HG03135 (cell line): ENCODE data around the gene SCFD2.
"Not testable (repeated sequence)": the region's sequence is repeated elsewhere in the genome, so short reads cannot be mapped to it uniquely, and the experiment has no call there.

ENCODE experiments used
- ATAC-seq: cut with Tn5 transposase; IDR thresholded peaks from one replicate; pipeline ENCODE4 v1.9.1; 2021; ENCODE audit warnings: mild to moderate bottlenecking, moderate library complexity; ENCODE audit not compliant: unreplicated experiment

SCFD2 gene

DNA sequence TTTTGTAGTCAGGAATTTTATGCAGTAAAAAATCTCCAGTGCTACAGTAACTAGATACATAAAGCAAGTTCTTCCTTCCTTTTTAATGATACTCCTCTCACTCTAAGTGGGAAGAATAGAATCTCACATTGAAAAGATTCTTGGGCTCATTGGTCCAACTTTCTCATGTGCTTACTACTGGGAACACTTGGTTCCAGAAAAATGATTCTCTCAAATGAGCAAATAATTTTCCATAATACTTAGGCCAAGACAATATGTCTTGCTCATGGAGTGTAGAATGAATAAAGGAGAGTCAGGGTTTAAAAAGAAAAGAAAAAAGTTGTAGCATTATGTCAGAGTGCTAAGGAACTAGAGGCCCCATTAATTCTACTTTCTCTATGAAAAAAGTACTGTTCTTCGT lies 306.0 kb downstream of the SCFD2 start:
- no peak for ATAC-seq

DNA sequence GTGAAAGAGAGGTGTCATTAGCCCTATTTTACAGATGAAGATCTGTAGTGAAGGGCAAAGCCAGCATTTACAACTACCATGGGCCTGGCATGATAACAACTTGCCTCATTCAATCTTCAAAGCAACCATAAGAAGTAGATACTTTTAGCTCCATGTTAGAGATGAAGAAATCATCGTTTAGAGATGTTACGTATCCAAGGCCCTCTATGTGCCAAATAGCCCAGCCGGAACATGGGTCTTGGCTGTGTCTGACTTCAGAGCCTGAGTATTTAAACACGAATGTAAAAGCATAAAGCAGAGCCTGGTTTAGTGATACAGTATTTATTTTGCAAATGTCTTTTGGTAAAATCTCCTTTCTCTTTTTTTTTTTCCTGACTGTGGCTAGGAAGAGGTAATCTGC lies 306.6 kb downstream of the SCFD2 start:
- ATAC-seq = no peak

DNA sequence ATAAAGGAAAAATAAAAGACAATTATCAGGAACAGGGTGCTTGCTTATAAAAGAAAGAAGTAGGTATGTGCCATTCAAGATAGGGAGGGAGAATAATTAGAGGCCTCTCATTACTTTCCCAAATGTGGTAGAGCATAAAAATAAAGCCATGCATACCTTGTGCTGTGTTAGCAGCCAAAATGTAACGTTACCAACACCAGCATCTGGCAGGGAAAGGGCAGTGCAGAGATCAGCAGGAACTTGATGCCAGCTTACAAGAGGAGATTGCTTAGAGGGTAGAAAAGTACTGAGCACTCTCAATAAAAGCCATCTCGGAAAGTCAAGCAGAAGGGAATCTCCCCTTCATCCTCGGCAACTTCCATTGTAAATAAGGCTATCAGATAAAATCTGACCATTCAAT lies 308.2 kb downstream of the SCFD2 start:
- no peak for ATAC-seq

DNA sequence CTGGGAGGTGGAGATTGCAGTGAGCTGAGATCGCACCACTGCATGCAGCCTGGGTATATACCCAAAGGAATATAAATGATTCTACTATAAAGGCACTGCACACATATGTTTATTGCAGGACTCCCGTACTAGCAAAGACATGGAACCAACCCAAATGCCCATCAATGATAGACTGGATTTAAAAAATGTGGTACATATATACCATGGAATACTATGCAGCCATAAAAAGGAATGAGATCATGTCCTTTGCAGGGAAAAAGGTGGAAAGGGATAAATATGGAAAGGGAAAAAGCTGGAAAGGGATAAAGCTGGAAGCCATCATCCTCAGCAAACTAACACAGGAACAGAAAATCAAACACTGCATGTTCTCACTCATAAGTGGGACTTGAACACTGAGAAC lies 308.8 kb downstream of the SCFD2 start:
- not testable (repeated sequence) for ATAC-seq

DNA sequence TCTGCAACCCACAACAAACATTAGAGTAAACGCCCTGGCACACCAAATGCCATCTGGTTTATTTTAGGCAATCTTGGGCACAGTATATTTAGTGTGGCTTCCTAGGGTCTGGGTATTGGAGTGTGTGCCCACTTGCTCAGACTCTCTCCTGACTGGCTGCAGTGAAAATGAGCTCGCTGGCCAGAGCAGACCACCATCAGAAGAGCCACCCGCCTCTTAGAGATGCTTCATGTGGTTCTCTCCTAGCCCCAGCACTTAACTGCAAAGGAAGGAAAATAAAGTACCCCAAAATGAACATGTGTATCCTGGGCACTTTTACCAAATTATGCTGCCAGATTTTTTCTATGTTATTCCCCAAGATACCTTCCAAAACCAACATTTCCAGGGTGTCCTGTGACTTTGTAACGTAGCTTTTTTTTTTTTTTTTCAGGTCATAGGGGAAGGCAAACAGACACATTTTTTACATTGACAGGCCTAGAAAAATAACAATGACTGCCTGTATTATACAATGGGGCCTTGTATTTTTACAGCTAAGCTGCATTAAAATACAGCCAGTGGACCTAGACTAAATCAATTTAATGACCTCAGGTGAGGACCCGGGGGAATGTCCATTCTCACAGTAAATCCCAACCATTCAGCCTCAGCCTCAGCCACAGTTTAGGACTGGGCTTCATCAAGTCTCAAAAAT lies 310.0 kb downstream of the SCFD2 start:
- ATAC-seq = no peak

DNA sequence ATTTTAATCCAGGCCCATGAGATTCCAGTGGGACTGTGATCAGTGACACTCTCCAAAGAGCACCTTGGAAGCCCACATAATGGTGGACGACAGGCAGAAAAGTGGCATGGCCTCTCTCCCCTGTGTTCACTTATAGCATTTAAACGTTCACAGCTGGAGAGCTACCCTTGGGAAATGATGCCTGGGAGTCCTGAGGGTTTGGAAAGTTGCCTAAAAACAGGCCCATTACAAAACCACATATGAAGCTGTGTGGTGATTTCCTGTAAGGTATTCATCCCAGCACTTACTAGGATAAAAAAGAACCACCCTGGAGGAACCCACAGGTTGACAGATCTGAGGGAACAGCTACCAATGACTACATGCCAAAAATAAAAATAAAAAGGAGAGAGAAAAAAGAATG lies 310.6 kb downstream of the SCFD2 start:
- ATAC-seq = no peak

DNA sequence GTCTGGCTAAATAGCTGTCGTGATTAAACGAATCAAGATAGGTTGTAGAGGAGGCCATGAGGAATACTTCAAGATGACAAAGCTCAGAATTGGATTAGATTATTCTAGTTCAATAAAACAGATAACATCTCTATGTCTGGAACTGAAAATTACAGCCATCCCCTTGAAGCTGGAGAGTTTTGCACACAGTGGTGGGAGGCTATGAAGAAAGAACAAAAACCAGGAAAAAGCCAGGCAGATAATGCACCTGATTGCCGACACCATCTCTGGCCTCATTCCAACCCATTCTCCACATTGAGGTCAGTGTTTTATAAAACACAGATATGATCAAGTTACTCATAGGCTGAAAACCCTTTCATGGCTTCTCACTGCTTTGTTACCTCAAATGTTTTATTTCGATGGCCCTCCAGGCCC lies 315.5 kb downstream of the SCFD2 start:
- ATAC-seq = no peak

DNA sequence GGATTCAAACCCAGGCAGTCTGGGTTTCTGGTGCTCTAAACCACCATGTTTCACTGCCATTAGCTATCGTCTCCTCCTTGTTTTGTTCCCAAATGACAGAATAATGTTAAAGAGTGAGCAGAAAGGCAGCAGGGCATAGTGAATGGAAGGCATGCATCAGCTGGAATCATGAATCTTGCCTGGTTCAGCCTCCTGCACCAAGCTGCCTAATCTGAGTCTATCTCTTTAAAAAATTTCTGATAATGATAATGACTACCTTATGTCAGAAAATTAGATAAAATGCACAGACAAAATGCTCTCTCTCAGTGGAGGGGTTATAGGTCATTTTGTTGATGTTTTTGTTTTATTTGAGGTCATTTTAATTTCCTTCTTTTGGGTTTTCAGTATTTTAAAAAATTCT lies 316.3 kb downstream of the SCFD2 start:
- no peak for ATAC-seq

DNA sequence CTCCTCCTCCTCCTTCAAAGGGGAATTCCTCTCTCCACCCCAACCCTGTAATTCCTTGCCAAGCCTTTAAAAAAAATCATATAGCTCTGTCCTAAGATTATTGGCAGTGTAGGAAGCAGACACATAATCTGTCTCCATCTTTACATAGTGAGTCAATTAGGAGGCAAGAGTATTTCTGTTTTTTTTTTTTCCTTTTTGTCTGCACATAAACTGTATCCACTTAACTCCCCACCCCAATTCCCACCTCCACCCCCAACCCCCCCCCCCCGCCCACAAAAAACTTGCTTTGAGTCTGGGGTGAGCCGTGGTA lies 321.3 kb downstream of the SCFD2 start:
- ATAC-seq = no peak

DNA sequence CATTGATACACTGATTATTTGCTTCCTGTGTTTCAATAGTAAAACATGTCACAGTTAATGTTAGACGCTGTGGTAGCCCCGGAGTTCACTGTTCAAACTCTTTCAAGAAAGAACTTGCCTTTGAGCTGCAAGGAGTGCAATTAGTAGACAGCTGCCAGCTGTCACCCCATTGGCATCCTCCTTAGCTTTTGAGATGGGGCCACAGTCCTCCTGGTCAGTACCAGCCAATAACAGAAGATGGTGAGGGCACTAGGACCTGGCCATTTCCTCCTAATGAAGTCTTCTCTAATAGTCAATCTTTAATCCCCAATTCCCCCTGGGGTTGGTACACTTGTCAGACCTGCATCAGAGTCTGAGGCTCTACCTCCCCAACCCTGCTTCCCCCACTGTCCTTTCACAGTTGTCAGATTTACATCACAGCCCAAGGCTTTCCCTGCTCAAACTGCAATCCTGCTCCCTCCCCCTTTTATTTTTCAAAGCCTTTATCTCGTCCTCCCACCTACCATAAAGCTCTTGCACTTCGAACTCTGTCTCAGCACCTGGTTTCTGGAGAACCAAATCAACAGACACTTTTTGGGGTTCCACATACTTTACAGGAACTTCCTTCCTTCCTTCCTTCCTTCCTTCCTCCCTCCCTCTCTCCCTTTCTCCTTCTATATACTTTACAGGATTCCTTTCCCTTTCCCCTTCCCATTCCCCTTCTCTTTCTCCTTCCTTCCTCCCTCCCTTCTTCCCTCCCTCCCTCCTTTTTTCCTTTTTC lies 321.8 kb downstream of the SCFD2 start:
- no peak for ATAC-seq

DNA sequence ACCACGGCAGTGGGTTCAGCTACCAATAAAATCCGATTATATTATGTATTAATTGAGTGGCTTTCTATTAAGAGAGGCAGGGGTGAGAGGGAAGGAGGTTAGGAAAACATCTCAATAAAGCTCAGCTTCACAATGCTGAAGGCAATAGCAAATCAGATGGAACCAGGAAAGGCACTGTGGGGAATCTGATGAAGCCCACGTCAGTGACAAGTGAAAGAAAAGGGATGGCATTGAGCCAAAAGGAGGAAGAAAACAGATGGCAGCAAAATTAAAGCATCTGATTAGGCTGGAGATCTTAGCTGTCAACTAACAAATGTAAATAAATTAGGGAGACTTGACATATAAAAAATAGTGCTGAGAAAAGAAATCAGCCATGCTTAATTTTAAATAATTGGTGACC lies 322.8 kb downstream of the SCFD2 start:
- no peak for ATAC-seq

DNA sequence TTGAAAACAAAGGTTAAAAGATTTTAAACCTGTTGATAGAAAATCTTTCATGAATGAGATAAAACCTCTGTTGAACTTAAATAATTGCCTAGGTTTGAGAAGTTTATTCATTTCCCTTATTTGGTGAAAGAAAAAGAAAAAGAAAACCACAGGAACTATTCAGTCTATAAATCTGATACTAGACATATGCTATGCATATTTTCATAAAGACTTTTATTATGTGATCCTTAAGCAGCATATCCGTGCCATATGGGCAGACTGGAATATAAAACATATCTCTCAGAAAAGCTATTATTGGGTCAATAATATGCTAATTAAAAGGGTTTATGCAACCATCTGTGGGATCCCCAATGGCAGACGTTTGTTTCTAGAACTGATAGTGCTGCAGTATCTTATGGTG lies 325.0 kb downstream of the SCFD2 start:
- ATAC-seq = no peak

DNA sequence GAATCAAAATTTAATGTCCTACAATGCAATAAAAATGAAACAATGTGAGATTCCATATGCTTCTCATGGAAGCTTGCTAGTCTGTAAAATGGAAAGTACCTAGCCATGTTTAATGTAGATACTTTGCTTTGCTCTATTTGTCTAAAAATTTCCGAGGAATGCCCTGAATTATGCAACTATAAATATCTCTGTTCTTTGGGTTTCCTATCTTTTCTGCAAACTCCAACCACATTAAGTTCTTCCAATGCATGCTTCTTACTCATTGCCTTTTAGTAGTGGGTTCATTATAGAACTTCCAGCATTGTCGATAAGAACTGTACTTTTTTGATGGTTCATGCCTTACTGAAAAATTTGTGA lies 325.4 kb downstream of the SCFD2 start:
- ATAC-seq = no peak

DNA sequence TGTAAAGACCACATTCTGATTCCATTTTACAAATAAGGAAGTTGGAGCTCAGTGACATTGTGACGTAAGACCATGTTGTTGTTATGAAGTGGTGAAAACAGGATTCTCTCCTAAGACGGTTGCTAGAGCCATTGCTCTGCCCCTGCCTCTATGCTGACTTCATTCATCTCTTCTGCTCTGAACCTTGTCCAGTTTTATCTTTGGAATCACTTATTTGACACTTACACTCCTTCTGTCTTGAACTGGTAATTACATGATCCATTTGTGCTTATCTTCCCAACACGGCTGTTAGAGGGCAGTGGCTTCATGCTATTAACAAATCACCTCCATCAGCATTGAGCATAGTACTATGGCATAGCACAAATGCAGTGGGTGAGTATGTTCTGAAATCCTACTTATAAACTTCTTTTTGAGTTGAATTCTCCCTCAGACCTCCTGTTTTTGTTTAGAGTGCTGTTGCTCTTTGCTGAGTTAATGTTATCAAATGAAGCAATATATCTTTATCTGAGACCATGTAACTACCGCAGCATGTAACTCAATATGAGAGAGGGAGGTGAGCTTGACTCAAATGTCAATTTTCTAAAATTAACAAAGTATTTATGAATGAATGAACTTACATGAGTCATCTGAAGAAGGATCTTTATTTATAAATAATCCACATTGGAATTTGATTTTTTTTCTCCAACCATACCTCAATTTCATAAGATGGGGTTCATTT lies 326.0 kb downstream of the SCFD2 start:
- ATAC-seq = no peak

DNA sequence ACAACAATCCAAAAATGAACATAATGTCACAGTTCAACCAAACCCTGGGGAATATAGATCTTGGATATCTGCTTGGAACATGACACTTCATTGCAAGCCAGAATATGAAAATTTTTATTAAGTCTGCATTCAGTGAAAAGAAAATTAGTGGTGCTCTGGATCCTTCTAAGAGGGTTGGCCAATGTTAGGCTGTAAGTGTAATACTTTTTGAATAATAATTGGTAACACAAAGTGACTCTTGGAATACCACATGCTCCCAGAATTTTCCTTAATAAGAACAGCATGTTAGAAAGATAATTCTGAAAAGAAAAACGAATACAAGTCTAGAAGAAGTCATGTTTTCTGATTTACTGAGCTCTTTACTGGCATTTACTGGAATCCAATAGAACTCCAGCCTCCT lies 328.0 kb downstream of the SCFD2 start:
- ATAC-seq = no peak

DNA sequence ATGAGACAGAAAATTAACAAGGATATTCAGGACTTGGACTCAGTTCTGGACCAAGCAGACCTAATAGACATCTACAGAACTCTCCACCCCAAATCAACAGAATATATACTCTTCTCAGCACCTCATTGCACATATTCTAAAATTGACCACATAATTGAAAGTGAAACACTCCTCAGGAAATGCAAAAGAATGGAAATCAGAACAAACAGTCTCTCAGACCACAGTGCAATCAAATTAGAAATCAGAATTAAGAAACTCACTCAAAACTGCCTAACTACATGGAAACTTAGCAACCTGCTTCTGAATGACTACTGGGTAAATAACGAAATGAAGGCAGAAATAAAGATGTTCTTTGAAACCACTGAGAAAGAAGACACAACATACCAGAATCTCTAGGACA lies 333.0 kb downstream of the SCFD2 start:
- not testable (repeated sequence) for ATAC-seq

DNA sequence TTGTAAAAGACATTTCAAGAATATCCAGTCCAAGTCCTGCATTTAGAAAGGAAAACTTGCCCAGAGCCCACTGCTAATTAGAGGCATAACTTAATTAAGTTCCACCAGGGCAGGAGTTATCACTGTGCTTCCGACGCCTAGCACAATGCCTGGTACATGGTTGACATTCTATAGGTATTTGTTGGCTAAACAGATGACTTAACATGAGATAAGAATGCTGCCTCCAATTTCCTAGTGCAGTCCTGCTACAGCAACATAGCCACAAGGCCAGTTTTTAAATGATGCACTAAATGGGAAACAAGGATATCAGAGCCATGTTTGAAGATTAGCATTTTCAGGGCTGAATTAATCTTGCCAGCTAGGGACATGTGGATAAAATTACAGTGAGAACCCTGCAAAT lies 339.6 kb downstream of the SCFD2 start:
- no peak for ATAC-seq

DNA sequence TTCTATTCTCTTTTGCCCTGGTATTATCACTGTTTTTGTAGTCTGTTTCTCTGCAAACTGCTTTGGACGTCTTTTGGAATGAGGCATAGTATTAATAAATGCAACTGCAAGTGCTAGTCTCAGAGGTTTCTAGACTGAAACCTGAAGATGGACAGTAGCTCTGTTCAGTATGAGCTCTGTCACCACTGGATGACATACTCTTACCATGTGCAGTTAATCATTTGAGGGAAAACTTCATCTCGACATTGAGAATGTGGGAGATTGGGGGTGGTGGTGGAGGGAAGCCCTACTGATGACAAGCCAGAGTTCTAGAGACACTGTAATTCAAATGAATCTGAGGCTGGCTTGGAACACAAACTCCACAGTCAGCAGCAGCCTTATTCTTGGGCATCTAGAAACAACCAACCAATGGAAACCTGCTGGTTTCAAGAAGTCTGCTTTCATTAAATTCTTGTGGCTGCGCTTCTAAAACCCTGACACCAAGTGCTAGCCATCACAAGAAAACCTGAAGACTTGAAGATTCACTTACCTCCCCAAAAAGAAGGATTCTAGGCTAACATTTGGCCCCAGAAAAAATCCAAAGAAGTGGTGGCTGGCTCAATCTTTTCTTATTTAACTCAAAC lies 342.1 kb downstream of the SCFD2 start:
- ATAC-seq = no peak

DNA sequence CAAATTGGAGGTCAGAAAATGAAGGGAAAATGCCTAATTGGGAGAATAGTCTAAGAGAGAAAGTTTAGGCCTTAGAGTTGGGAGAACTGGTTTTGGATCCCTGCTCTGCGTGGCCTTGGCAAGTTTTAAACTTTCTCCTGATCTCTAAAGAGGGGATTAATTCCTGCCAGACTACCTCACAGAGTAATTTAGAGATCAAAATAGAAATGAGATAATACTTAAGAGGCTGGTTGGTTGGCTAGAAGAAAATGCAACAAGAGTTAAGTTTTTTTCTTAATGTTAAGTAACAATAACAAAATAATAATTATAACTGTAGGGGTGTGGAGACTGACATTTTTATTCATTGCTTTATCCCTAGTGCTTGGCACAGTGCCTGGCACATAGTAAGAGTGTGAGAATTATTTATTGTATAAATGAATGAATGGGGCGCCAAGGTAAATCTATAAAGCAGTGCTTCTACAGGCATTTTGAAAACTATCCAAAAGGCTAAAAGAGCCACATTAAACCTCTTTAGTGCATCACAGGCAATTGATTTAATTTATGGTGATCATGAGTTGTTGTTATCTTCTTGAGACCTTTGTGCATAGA lies 343.3 kb downstream of the SCFD2 start:
- no peak for ATAC-seq

DNA sequence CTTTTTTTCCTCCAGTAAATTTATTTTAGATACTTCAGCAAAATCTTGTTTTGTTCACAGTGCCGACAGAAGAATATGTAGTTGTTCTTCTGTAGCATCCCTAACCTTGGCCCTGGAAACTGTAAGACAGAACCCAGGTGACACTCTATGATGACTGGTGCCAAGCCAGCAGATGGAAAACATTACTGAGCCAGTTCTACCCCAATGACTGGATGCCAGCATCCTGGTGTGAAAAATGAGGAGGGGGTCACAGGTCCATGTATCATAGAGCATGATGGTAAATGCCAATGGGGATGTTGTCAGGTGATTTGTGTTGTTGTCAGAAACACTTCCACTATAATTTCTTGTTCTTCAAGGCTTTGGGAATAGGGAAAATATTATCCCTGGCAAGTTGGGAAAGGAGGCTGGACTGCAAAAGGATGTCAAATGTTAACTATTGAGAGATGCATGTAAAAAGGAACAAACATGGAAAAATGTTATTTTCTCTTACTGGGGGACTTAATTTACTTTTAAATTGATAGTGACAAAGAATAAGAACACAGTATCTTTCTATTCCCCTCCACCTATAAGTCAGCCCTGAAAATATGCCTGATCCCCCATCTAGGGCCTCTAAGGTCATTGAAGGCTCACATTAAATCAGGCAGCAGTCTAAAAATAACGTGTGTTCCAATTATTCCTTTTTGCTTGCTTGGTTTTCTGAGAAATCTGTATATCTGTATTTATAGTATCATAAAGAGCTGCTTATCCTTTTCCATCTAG lies 343.9 kb downstream of the SCFD2 start:
- no peak for ATAC-seq
